Measurements from ENCODE around the gene YAP1. TPM values are rescaled to one million over a fixed set of nuclear protein-coding genes. Genes with fewer than 3 reads are reported as not detected.

Gene YAP1
- 112 TPM for total RNA-seq

DNA sequence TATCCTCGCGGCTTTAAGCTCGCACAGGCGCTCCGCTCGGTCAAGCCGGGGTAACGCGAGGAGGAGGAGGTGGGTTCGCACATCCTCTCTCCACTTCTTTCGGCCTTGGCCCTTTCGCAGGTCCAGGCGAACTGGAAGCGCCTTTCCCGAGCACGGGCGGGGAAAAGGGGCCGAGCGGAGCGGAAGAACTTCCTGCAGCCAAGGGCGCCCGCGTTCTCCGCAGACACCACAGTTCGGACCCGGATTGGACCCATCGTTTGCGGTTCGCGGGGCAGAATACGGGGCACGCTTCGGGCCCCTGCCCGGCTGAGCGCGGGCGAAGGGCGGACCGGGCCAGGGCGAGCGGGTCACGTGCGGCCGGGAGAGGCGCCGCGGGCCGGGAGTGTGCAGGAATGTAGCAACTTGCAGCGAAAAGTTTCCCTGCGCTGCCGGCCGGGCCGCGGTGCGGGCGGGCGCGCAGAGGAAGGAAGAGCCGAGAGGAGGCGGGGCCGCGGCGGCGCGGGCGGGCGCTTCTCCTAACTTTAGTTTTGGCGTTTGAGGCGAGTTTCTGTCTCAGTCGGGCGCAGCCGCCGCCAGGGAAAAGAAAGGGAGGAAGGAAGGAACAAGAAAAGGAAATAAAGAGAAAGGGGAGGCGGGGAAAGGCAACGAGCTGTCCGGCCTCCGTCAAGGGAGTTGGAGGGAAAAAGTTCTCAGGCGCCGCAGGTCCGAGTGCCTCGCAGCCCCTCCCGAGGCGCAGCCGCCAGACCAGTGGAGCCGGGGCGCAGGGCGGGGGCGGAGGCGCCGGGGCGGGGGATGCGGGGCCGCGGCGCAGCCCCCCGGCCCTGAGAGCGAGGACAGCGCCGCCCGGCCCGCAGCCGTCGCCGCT, at the start of gene YAP1:
YAP1 (plus strand) TSS at position 552 of the 865 bp plus-strand sequence. CDS start 402 bp downstream, outside the sequence.
- DNase-seq (ENCODE audit: low spot score) = peak; percentile 93
- ATAC-seq = peak; percentile 90
- intact Hi-C loops (cut with DNase I) = loop anchor here (10.0 kb wide), 1 partner anchor 165 kb away; no protein-coding TSS in a partner anchor

GRCh38 chr11:102061276-102061675, 49.0 kb upstream of the YAP1 start:
- intact Hi-C loops (cut with DNase I) = no loop called here
- ATAC-seq (no peak), DNase-seq (ENCODE audit: low spot score) (no peak)

GRCh38 chr11:102062106-102062505, 48.1 kb upstream of the YAP1 start:
- DNase-seq (ENCODE audit: low spot score) = no peak
- intact Hi-C loops (cut with DNase I) = no loop called here
- no peak for ATAC-seq

DNA sequence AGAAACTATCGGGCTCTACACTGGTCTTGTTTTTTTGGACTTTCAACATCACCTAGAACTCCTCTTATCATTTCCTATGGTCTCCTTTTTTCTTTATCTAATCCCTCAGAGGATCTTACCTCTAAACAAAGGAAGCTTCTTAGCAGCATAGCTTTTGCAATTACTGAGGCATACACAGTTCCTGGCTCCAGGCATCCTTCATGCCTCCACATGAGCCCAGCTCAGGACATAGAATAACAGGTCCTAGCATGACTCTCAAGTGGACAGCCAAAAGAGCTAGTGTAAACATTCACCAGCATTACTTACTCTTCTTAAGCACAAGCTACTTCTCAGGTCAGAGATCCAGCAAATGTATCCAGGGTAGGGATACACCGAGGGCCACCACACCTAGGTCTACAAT, 45.9 kb upstream of the YAP1 start:
- ATAC-seq (no peak), DNase-seq (ENCODE audit: low spot score) (no peak)
- intact Hi-C loops (cut with DNase I) = no loop called here

GRCh38 chr11:102070766-102071165, 39.5 kb upstream of the YAP1 start:
- ATAC-seq (no peak), DNase-seq (ENCODE audit: low spot score) (no peak)
- intact Hi-C loops (cut with DNase I) = no loop called here

DNA sequence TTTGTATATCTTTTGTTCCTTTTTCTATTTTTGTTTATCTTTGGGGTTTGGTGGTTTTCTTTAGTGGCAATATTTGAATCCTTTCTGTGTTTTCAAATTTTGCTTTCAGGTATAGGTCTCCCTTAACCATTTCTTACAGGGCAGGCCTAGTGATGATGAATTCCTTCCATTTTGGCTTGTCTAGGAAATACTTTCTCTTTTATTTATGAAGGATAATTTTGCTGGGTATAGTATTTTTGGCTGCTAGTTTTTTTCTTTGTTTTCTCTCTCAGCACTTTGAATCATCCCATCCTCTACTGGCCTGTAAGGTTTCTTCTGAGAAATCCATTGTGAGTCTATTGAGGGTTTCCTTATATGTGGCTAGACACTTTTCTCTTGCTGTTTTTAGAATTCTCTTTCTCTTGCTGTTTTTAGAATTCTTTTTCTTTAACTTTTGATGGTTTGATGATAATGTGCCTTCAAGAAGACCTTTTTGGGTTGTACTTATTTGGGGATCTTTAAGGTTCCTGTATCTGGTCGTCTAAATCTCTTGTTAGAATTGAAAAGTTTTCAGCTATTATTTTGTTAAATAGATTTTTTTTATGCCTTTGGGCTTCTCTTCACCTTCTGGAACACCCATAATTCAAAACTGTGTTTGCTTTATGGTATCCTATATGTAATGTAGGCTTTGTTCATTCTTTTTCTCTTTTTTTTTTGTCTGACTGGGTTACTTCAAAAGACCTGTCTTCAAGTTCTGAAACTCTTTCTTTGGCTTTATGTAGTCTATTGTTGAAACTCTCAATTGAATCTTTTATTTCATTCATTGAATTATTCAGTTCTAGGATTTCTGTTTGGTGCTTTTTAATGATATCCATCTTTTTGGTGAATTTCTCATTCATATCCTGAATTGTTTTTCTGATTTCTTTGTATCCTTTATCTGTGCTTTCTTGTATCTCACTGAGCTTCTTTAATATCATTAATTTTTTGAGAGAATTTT, 38.5 kb upstream of the YAP1 start:
- DNase-seq (ENCODE audit: low spot score) = no peak
- ATAC-seq = no peak
- intact Hi-C loops (cut with DNase I) = no loop called here

- no peak for ATAC-seq
- intact Hi-C loops (cut with DNase I) = no loop called here
- DNase-seq (ENCODE audit: low spot score) = no peak
Observed at GRCh38 chr11:102073253-102073652, 37.0 kb upstream of the YAP1 start.

DNA sequence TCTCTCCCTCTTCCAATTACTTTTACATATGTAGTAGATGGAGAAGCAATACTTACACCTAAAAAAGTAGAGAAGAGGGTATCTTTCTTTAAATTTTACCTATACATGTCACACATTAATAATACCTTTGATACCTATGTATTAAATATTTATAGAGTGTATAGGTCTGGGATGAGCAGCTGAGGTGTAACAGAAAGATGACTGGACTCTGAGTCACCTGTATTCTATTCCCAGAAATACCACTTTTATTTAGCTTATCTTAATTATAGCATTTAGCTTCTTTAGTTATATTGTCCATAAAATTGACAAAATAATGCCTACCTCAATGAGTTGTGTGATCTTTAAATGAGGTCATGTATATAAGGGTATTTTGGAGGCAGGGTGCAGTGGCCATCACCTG, 30.6 kb upstream of the YAP1 start:
- no peak for ATAC-seq

GRCh38 chr11:102081313-102081712, 28.9 kb upstream of the YAP1 start:
- intact Hi-C loops (cut with DNase I) = no loop called here
- ATAC-seq = no peak
- DNase-seq (ENCODE audit: low spot score) = no peak

More for the DNA sequence above, 30.6 kb upstream of the YAP1 start:
- no peak for DNase-seq (ENCODE audit: low spot score)
- intact Hi-C loops (cut with DNase I) = no loop called here

DNA sequence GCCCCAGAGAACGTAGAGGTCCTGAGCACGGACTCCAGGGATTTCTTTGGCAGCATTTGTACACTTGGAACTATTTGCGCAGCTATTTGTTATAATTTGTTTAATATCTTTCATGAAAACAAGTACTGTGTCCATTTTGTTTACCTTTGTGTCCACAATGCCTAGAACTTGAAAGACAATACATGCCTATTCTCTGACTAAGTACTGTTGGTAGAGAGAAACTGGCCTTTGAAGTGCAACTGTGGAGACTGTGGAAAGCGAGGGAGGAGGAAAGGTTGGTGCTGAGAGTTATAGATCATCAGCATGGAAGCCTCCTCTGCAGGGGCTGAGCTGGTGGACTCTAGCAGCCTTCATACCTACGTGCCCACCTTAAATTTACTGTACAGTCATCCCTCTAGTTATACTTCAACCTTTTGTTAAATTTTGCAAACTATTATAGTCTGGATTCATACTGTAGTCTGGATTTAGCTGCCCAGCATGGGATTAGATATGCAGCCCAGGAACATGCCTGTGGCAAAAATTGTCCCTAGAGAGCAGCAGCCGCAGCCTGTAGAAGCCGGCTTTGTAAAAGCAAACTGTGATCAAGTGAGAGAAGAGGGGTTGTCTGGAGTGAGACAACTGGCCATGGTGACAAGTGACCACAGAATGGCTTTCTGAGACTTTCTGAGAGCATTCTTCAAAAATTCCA, 24.2 kb upstream of the YAP1 start:
- ATAC-seq = no peak
- intact Hi-C loops (cut with DNase I) = no loop called here
- no peak for DNase-seq (ENCODE audit: low spot score)

GRCh38 chr11:102097186-102097585, 13.1 kb upstream of the YAP1 start:
- DNase-seq (ENCODE audit: low spot score) (no peak), ATAC-seq (no peak)
- intact Hi-C loops (cut with DNase I) = no loop called here

DNA sequence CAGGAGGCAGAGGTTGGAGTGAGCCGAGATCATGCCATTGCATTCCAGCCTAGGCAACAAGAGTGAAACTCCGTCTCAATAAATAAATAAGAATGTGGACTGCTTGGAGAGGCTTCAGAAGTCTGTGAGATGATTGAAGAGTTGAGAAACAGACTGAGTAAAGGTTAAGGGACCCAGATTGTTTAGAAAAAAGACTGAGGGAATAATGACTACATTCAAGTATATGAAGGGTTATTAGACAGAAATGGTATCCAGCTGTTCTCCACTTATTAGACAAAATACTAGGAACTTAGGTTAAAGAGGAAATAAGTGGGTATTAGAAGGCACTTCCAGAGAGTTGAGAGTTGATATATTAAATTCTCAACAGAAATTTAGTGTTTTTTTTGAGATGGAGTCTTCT, 10.5 kb upstream of the YAP1 start:
- intact Hi-C loops (cut with DNase I) = loop anchor here (10.0 kb wide), 1 partner anchor 175 kb away; no protein-coding TSS in a partner anchor
- ATAC-seq (no peak), DNase-seq (ENCODE audit: low spot score) (no peak)

DNA sequence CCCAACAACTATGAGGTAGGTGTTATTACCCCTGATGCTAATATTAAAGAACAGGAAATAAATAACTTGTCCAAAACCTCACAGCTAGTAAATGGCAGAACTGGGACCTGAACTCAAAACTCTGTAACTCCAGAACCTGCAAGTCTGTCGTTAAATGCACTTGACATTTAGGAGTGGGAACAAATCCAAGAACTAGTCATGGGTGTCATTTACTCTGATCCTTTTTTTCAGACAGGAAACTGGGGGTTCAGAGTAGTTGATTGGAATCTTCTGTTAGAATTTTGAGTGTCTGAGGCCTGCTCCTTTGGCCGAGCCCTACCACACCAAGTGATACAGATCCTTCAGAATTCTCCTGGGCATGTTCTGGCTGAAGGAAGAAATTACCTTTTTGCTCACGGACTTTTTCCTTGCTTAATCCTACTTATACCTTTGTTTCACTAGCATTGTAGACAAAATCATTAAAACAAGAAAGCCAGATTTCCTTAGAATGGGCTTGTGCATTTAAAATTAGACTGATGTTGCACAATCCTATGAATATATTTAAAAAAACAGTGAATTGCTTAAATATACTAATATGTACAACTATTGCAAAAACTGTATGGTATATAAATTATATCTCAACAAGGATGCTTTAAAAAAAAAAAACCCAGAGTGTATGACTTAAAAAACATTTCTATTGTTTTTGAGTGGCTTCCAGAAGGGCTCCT, 1.4 kb upstream of the YAP1 start:
- DNase-seq (ENCODE audit: low spot score) (no peak), ATAC-seq (no peak)
- intact Hi-C loops (cut with DNase I) = loop anchor here (10.0 kb wide), 1 partner anchor 166 kb away; no protein-coding TSS in a partner anchor

- ATAC-seq = no peak
- intact Hi-C loops (cut with DNase I) = no loop called here
- DNase-seq (ENCODE audit: low spot score) = no peak
Observed at GRCh38 chr11:102110761-102111010, 439 bp downstream of the YAP1 start.

DNA sequence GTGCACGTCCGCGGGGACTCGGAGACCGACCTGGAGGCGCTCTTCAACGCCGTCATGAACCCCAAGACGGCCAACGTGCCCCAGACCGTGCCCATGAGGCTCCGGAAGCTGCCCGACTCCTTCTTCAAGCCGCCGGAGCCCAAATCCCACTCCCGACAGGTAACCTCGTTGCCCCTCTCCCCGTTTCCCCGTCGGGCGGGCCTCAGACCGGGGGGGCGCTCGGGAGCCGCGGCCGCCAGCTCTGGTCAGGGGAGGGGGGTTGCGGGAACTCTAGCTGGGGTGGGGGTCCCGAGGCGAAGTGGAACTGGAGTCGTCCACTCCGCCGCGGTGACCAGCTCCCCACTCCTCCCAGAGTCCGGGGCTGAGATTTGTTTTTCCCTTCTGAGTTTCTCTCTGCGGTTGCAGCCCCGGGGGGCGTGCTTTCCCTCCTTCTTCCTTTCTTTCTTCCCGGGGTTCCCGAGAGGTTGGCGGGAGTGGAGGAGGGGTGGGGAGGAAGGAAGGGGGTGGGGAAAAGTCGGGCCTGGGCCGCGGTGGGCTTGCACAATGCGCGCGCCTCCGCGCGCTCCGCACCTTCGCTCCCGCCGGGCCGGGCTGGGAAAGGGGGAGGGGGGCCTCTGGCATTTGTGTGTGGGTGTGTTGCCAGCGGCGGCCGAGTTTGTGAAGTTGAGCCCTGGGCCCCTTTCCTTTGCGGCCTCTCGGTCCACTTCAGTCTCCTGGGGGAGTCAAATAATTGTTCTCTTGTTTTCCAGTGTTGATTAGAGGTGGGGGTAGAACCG, 952 bp downstream of the YAP1 start:
- ATAC-seq (peak; percentile 81), DNase-seq (ENCODE audit: low spot score) (peak; percentile 86)
- intact Hi-C loops (cut with DNase I) = no loop called here

- DNase-seq (ENCODE audit: low spot score) = peak; percentile 61
- intact Hi-C loops (cut with DNase I) = no loop called here
- ATAC-seq = peak; percentile 40
Observed at GRCh38 chr11:102111787-102112508, 1.7 kb downstream of the YAP1 start.

GRCh38 chr11:102112509-102112821, 2.2 kb downstream of the YAP1 start:
- DNase-seq (ENCODE audit: low spot score) (no peak), ATAC-seq (no peak)
- intact Hi-C loops (cut with DNase I) = no loop called here

- intact Hi-C loops (cut with DNase I) = no loop called here
- ATAC-seq = no peak
- no peak for DNase-seq (ENCODE audit: low spot score)
Observed at GRCh38 chr11:102114032-102114431, 3.8 kb downstream of the YAP1 start.

Measured in sciatic nerve (tissue), 2 donors.